Measurements from ENCODE around the gene APBA2.
A peak's percentile ranks its signal among the peaks of the same experiment; 100 is the strongest.

Gene APBA2

DNA sequence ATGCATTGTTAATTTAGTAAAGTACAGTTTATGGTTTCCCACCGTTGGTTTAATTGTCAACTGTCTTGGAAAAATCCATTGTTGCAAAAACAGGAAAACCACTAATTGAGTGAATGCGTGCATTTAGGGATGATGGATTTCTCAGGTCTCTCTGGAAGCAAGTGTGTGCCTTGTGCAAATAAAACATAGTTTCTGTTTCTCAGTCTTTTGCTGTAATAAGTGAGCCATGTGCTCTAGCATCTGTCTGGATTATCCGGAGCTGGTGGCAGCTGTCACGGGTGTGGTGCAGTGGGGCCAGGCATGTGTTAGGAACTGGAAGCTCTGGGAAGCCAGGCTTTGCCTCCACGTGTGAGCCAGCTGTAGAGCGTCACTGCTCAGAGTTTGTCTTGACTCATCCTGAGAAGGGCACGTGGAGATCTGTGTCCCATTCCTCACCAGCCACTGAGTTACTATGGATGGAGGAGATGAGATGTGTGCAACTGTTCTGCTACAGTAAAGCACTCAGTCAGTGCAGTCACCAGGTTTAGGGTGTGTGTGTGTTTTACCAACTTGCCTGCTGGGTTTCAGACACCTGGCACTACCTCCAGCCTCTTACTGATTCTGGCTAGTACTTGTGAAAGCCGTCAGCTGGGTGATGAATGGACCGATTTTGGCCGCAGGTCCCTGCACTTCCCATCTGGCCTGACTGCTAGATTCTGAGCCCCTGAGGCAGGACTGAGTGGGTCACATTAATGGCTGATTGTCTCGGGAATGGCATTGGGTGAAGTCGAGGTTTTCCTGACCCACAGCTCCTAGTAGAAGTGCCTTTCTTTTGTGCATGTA is 7.2 kb downstream of the APBA2 start:
- DNase-seq, result peak; percentile 77
- in situ Hi-C loops (cut with MboI; ENCODE audit: low pct_unique_long_range_greater_than_20kb, low sequenced_read_pairs), result no loop called here

- DNase-seq, result no peak
- in situ Hi-C loops (cut with MboI; ENCODE audit: low pct_unique_long_range_greater_than_20kb, low sequenced_read_pairs), result no loop called here
These were observed 8.9 kb downstream of the APBA2 start for GRCh38 chr15:28894631-28895030.

DNA sequence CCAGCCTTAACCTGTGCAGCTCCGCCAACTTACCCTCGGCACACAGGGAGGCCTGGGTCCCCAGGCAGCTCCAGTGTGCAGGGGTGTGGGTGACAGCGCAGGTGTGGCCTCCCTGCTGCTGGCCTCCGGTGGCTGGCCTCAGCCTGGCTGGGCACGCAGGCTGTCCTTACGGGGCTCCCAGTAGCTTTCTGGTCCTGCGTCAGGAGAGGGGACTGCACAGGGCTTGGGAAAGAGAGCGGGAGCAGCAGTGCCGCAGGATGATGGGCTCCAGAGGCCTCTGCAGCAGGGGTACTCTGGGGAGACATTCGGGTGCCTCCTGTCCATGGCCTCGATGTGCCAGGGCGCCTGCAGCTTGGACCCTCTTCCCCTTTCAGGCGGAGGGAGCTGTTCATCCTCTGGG is 9.4 kb downstream of the APBA2 start:
- no peak for DNase-seq
- in situ Hi-C loops (cut with MboI; ENCODE audit: low pct_unique_long_range_greater_than_20kb, low sequenced_read_pairs), result no loop called here

DNA sequence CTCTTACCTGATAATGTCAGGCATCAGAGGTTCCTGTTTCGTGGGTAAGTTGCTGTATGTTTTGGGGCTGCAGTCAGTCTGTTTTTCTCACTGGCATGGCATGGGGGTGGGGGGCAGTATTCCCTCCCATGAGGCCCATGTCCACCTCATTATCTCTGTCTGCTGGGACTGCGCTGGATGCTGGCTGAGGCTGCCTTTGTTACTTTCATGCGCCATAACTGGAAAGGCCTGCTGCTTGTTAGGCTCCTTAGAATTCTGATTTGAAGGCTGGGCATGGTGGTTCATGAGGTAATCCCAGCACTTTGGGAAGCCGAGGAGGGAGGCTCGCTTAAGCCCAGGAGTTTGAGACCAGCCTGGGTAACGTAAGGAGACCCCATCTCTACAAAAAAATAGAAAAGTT is 9.8 kb downstream of the APBA2 start:
- no peak for DNase-seq
- in situ Hi-C loops (cut with MboI; ENCODE audit: low pct_unique_long_range_greater_than_20kb, low sequenced_read_pairs), result no loop called here

GRCh38 chr15:28896951-28897350 is 11.2 kb downstream of the APBA2 start:
- in situ Hi-C loops (cut with MboI; ENCODE audit: low pct_unique_long_range_greater_than_20kb, low sequenced_read_pairs), result no loop called here
- DNase-seq, result no peak

GRCh38 chr15:28897861-28898585 is 12.2 kb downstream of the APBA2 start:
- no peak for DNase-seq
- in situ Hi-C loops (cut with MboI; ENCODE audit: low pct_unique_long_range_greater_than_20kb, low sequenced_read_pairs), result no loop called here

- DNase-seq, result no peak
- in situ Hi-C loops (cut with MboI; ENCODE audit: low pct_unique_long_range_greater_than_20kb, low sequenced_read_pairs), result no loop called here
These were observed 13.4 kb downstream of the APBA2 start for GRCh38 chr15:28899061-28899738.

DNA sequence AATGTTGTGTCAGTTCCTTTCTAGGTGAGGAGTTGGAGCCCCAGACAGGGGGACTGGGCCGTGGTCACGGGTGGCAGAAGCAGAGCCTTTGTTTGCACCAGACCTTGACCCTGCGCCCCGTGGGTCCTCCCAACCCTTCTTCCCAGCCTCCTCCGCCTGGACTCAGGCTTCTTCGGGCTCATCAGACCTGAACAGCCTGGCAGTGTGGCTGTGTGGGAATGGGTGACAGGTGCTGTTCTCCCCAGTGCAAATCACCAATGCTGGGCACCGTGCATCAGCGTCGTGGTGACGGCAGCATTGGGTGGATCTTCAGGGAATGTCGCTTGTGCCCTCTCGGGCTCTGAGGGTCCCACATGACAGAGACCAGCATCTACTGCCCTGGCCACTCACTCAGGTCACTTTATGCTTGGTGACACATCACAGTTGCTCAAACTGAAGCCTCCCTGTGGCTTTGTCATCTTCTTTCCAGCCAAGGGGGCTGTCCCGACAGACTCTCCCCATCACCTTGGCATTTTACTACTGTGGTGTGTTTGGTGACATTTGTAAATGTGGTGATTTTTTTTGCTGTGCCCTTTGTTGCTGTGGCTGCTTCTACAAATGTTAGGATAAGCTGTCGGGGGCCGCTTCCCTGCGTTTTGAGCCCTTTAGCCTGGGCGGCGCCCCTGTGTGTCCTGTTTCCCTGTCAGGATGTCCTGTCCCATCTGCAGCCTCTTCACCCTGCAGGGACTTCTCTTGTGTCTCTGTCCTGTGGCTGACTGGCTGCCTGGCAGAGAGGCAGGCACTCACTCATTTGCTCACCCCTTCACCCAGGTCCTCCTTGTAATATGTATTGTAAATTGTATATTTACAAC is 14.5 kb downstream of the APBA2 start:
- in situ Hi-C loops (cut with MboI; ENCODE audit: low pct_unique_long_range_greater_than_20kb, low sequenced_read_pairs), result no loop called here
- no peak for DNase-seq

- no peak for DNase-seq
- in situ Hi-C loops (cut with MboI; ENCODE audit: low pct_unique_long_range_greater_than_20kb, low sequenced_read_pairs), result no loop called here
These were observed 15.3 kb downstream of the APBA2 start for GRCh38 chr15:28900892-28901586.

GRCh38 chr15:28901587-28901980 is 15.8 kb downstream of the APBA2 start:
- in situ Hi-C loops (cut with MboI; ENCODE audit: low pct_unique_long_range_greater_than_20kb, low sequenced_read_pairs), result no loop called here
- no peak for DNase-seq

GRCh38 chr15:28901987-28902745 is 16.4 kb downstream of the APBA2 start:
- in situ Hi-C loops (cut with MboI; ENCODE audit: low pct_unique_long_range_greater_than_20kb, low sequenced_read_pairs), result no loop called here
- no peak for DNase-seq

- in situ Hi-C loops (cut with MboI; ENCODE audit: low pct_unique_long_range_greater_than_20kb, low sequenced_read_pairs), result no loop called here
- DNase-seq, result no peak
These were observed 17.1 kb downstream of the APBA2 start for GRCh38 chr15:28902856-28903255.

DNA sequence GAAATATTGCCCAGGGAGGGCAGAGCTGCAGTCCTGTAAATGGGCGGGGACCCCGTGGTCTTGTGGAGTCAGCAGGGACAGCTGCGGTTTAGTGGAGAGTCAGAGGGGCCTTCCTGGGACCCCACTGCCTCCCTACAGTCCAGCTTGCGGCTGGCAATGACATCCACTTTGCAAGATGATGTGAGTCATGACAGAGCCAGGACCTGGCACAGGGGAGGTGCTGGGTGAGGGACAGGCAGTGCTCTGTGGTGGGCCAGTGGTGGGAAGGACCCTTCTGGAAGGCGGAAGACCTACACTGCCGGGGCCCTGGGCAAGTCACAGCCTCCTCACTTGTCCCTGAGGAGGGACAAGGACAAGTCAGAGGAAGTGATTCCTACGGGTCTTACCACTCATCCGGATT is 17.8 kb downstream of the APBA2 start:
- DNase-seq, result no peak
- in situ Hi-C loops (cut with MboI; ENCODE audit: low pct_unique_long_range_greater_than_20kb, low sequenced_read_pairs), result no loop called here

DNA sequence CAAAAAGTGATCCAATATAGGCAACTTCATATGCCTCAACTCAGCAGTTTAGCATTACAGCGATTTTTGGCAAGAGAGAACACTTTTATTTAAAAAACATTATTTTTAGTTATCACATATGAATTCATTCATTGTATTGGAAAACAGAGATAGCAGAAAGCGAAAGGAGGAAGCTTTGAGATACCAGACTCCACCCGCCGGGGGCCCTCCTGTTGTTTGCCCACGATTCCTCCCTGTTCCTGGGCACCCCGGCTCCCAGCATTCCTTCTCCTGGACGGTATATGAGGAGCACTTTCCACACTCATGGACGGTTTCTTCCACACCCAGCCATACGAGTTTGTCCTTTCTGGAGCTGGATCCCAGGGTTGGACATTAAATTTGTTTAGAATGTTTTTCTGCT is 18.2 kb downstream of the APBA2 start:
- no peak for DNase-seq
- in situ Hi-C loops (cut with MboI; ENCODE audit: low pct_unique_long_range_greater_than_20kb, low sequenced_read_pairs), result no loop called here

DNA sequence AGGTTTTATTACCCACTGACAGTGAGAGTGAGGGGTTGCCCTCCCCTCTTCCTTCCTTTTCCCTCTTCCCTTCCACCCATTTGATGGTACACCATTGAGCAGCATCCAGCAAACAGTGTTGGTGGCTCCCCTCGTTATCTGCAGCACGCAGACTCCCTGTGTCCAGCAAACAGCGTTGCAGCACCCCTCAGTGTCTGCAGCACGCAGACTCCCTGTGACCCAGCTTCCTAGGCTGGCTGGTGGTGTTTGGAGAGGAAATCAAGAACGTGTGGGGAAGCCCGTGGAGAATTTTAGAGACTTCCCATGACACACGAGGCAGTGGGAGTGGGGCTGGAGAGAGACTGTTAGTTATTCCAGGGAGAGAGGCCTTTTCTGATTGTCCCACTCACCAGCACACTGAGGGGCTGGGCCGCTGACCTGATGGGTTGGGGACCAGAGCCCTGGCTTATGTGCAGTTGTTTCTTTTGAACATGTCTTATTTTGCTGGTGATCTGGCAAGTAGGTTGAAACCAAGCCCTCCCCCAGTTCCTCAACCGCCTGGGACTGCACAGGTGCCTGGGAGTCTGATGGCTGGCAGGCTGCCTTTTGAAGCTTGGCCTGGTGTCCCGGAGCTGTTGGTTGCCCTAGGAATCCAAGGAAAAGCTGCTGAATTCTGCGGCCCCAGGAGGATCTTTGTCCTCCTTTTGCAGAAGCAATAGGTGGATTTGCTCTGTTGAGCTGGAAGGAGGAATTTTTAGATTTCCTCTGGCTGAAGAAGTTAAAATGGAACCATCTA is 19.0 kb downstream of the APBA2 start:
- no peak for DNase-seq

GRCh38 chr15:28907338-28907960 is 21.7 kb downstream of the APBA2 start:
- in situ Hi-C loops (cut with MboI; ENCODE audit: low pct_unique_long_range_greater_than_20kb, low sequenced_read_pairs), result no loop called here
- DNase-seq, result no peak

More for the DNA sequence above, 19.0 kb downstream of the APBA2 start:
- in situ Hi-C loops (cut with MboI; ENCODE audit: low pct_unique_long_range_greater_than_20kb, low sequenced_read_pairs), result no loop called here

GRCh38 chr15:28909958-28910500 is 24.3 kb downstream of the APBA2 start:
- in situ Hi-C loops (cut with MboI; ENCODE audit: low pct_unique_long_range_greater_than_20kb, low sequenced_read_pairs), result no loop called here

More at GRCh38 chr15:28909958-28910500, 24.3 kb downstream of the APBA2 start:
- no peak for DNase-seq
